ENCODE results near the gene RPS10. TPM values are rescaled to one million over a fixed set of nuclear protein-coding genes. Genes with fewer than 3 reads are reported as not detected.
A peak's percentile ranks its signal among the peaks of the same experiment; 100 is the strongest.

The RPS10 gene
- total RNA-seq, 3 donors from 2014 or later (not counting 1 experiment from before 2014, with no cell fraction given): 916 to 1,058 (median 1,045) TPM

GRCh38 chr6:34425132-34425497, 754 bp downstream of the RPS10 start:
- no peak for DNase-seq
- peaks cover 40% of the 10 kb centered on the region for H3K36me3 ChIP-seq (ENCODE audit: control insufficient read depth, insufficient read depth, low read length)
- intact Hi-C loops (cut with micrococcal nuclease): no loop called here
- no peaks in the 10 kb centered on the region for H3K9me3 ChIP-seq (ENCODE audit: control insufficient read depth, insufficient read depth, low read length)
- H3K27ac ChIP-seq (ENCODE audit: low read length): peak overlapping the region; percentile 84
- H3K9me3 Mint-ChIP-seq: no peaks in the 10 kb centered on the region
- peak overlapping the region; percentile 91 to 98 for H3K27ac Mint-ChIP-seq
- H3K4me3 ChIP-seq (ENCODE audit: low read length): peak overlapping the region; percentile 80
- peaks cover 24% of the 10 kb centered on the region for H3K4me1 ChIP-seq (ENCODE audit: control insufficient read depth, insufficient read depth, low read length)
- H3K27me3 Mint-ChIP-seq (ENCODE audit: low read depth in 2 of 2): no peaks in the 10 kb centered on the region
- H3K27me3 ChIP-seq (ENCODE audit: control insufficient read depth, insufficient read depth, low read length): no peaks in the 10 kb centered on the region
- no peaks in the 10 kb centered on the region for H3K36me3 Mint-ChIP-seq
- no peak for TF ChIP-seq CTCF (IDR thresholded peaks at IDR 0.05)
- H3K4me1 Mint-ChIP-seq: peaks cover 18 to 31% of the 10 kb centered on the region in 2 donors
- peak overlapping the region; percentile 98 for H3K4me3 Mint-ChIP-seq
- 6% methylated on average over 9 of the region's 10 CpGs for WGBS (ENCODE audit: insufficient coverage)
- no peak for ATAC-seq

GRCh38 chr6:34424200-34425131, 1.4 kb downstream of the RPS10 start:
- Mint-ChIP-seq H3K4me3 (peak overlapping the region; percentile 98), H3K9me3 (no peaks in the 10 kb centered on the region), H3K27me3 (ENCODE audit: low read depth in 2 of 2) (no peaks in the 10 kb centered on the region), H3K36me3 (no peaks in the 10 kb centered on the region), H3K27ac (peak overlapping the region; percentile 91 to 98), H3K4me1 (peaks cover 18 to 31% of the 10 kb centered on the region in 2 donors)
- 80% methylated on average over 15 of the region's 19 CpGs for WGBS (ENCODE audit: insufficient coverage)
- H3K27me3 ChIP-seq (ENCODE audit: control insufficient read depth, insufficient read depth, low read length): no peaks in the 10 kb centered on the region
- H3K4me3 ChIP-seq (ENCODE audit: low read length): peak overlapping the region; percentile 80
- H3K27ac ChIP-seq (ENCODE audit: low read length): peak overlapping the region; percentile 84
- DNase-seq (peak in 1 of 2 donors; percentile 20), ATAC-seq (no peak)
- intact Hi-C loops (cut with micrococcal nuclease): no loop called here
- no peak for TF ChIP-seq CTCF (IDR thresholded peaks at IDR 0.05)
- H3K9me3 ChIP-seq (ENCODE audit: control insufficient read depth, insufficient read depth, low read length): no peaks in the 10 kb centered on the region
- H3K36me3 ChIP-seq (ENCODE audit: control insufficient read depth, insufficient read depth, low read length): peaks cover 45% of the 10 kb centered on the region
- peaks cover 24% of the 10 kb centered on the region for H3K4me1 ChIP-seq (ENCODE audit: control insufficient read depth, insufficient read depth, low read length)

GRCh38 chr6:34423254-34423653, 2.6 kb downstream of the RPS10 start:
- TF ChIP-seq CTCF (IDR thresholded peaks at IDR 0.05): no peak
- H3K36me3 Mint-ChIP-seq: peaks cover 3% of the 10 kb centered on the region
- no peaks in the 10 kb centered on the region for H3K9me3 Mint-ChIP-seq
- no peak overlapping the region for H3K27ac ChIP-seq (ENCODE audit: low read length)
- WGBS (ENCODE audit: insufficient coverage): 95% methylated on average over 5 of the region's 5 CpGs
- intact Hi-C loops (cut with micrococcal nuclease): no loop called here
- H3K27me3 ChIP-seq (ENCODE audit: control insufficient read depth, insufficient read depth, low read length): no peaks in the 10 kb centered on the region
- peaks cover 51% of the 10 kb centered on the region for H3K36me3 ChIP-seq (ENCODE audit: control insufficient read depth, insufficient read depth, low read length)
- H3K27ac Mint-ChIP-seq: no peak overlapping the region
- H3K9me3 ChIP-seq (ENCODE audit: control insufficient read depth, insufficient read depth, low read length): no peaks in the 10 kb centered on the region
- ATAC-seq (no peak), DNase-seq (no peak)
- peak overlapping the region; percentile 17 for H3K4me3 Mint-ChIP-seq
- H3K4me3 ChIP-seq (ENCODE audit: low read length): no peak overlapping the region
- H3K4me1 ChIP-seq (ENCODE audit: control insufficient read depth, insufficient read depth, low read length): peaks cover 24% of the 10 kb centered on the region
- H3K27me3 Mint-ChIP-seq (ENCODE audit: low read depth in 2 of 2): no peaks in the 10 kb centered on the region
- H3K4me1 Mint-ChIP-seq: peaks cover 18 to 36% of the 10 kb centered on the region in 2 donors

Data from natural killer cell (primary cell).